WTC11 (cell line): ENCODE data around the gene ABHD4. TPM values are rescaled to one million over a fixed set of nuclear protein-coding genes. Genes with fewer than 3 reads are reported as not detected.

Source experiments
- ATAC-seq: fragments of 200-7000 bp; cut with Tn5 transposase; 2 replicates; pipeline ENCODE4 v1.10.0; 2021; ENCODE audit warnings: mild to moderate bottlenecking, moderate library complexity
- CTCF ChIA-PET: fragments of 300-600 bp; sonication (Branson Sonifier 250); formaldehyde crosslinking; loops from one replicate; lab custom pipeline; 2021; ENCODE audit warnings: antibody characterized with exemption; lab: Charles Lee
- POLR2A ChIA-PET: fragments of 350-600 bp; sonication (Branson Sonifier 250); formaldehyde crosslinking; loops from one replicate; lab custom pipeline; 2021; ENCODE audit warnings: antibody characterized with exemption; lab: Charles Lee
- DNase-seq: peaks from one replicate; pipeline ENCODE4 v3.0.0; 2021; ENCODE audit warnings: low spot score
- H3K27ac Mint-ChIP-seq: 2 replicates; pipeline ENCODE4 v1.8.0; 2021; ENCODE audit warnings: mixed read lengths
- H3K27me3 Mint-ChIP-seq: 2 replicates; pipeline ENCODE4 v1.8.0; 2021; ENCODE audit warnings: low read depth, mild to moderate bottlenecking, moderate library complexity, mixed read lengths
- H3K36me3 Mint-ChIP-seq: 2 replicates; pipeline ENCODE4 v1.8.0; 2021; ENCODE audit warnings: mixed read lengths
- H3K4me1 Mint-ChIP-seq: 2 replicates; pipeline ENCODE4 v1.8.0; 2022; ENCODE audit warnings: mixed read lengths
- H3K4me3 Mint-ChIP-seq: 2 replicates; pipeline ENCODE4 v1.8.0; 2021; ENCODE audit warnings: mild to moderate bottlenecking, moderate library complexity, mixed read lengths
- H3K9me3 Mint-ChIP-seq: 2 replicates; pipeline ENCODE4 v1.8.0; 2021; ENCODE audit warnings: mixed read lengths
- CREM ChIP-seq: sonication (generic); formaldehyde crosslinking; IDR thresholded peaks from 2 replicates; pipeline ENCODE4 v1.8.1; 2022; ENCODE audit warnings: mild to moderate bottlenecking, missing genetic modification reagents, moderate library complexity
- ELF4 ChIP-seq: sonication (generic); formaldehyde crosslinking; IDR thresholded peaks from 2 replicates; pipeline ENCODE4 v1.8.1; 2022; ENCODE audit warnings: low read depth, mild to moderate bottlenecking, moderate library complexity, missing genetic modification reagents
- FOXJ3 ChIP-seq: sonication (generic); formaldehyde crosslinking; IDR thresholded peaks from 2 replicates; pipeline ENCODE4 v1.9.0; 2021; ENCODE audit warnings: missing genetic modification reagents, mild to moderate bottlenecking, borderline replicate concordance
- GABPB1 ChIP-seq: sonication (generic); formaldehyde crosslinking; IDR thresholded peaks from 2 replicates; pipeline ENCODE4 v1.8.1; 2023; ENCODE audit warnings: mild to moderate bottlenecking, missing genetic modification reagents
- HMGA2 ChIP-seq: fragments of 250-450 bp; sonication (Bioruptor Pico); IDR thresholded peaks from 2 replicates; pipeline ENCODE4 v1.4.0; 2021; ENCODE audit warnings: mild to moderate bottlenecking, moderate library complexity
- IRF2 ChIP-seq: sonication (generic); formaldehyde crosslinking; IDR thresholded peaks from 2 replicates; pipeline ENCODE4 v1.8.0; 2022; ENCODE audit warnings: low read depth, missing genetic modification reagents, borderline replicate concordance
- JUN ChIP-seq: sonication (generic); formaldehyde crosslinking; IDR thresholded peaks from 2 replicates; pipeline ENCODE4 v1.8.0; 2023; ENCODE audit warnings: mild to moderate bottlenecking, missing genetic modification reagents
- RORB ChIP-seq: fragments of 250-450 bp; sonication (Bioruptor Pico); IDR thresholded peaks from 2 replicates; pipeline ENCODE4 v1.9.0; 2021; ENCODE audit warnings: mild to moderate bottlenecking
- SMAD3 ChIP-seq: sonication (generic); formaldehyde crosslinking; IDR thresholded peaks from 2 replicates; pipeline ENCODE4 v1.8.0; 2022; ENCODE audit warnings: missing genetic modification reagents, mild to moderate bottlenecking, borderline replicate concordance
- SMAD4 ChIP-seq: sonication (generic); formaldehyde crosslinking; IDR thresholded peaks from 2 replicates; pipeline ENCODE4 v1.8.0; 2022; ENCODE audit warnings: mild to moderate bottlenecking, missing genetic modification reagents
- SP1 ChIP-seq: sonication (generic); formaldehyde crosslinking; conservative IDR thresholded peaks from 2 replicates; pipeline ENCODE4 v1.8.1; 2022; ENCODE audit warnings: missing genetic modification reagents
- TEAD1 ChIP-seq: sonication (generic); formaldehyde crosslinking; IDR thresholded peaks from 2 replicates; pipeline ENCODE4 v1.8.0; 2022; ENCODE audit warnings: mild to moderate bottlenecking, missing genetic modification reagents
- TP53 ChIP-seq: sonication (generic); formaldehyde crosslinking; IDR thresholded peaks from 2 replicates; pipeline ENCODE4 v1.8.1; 2023; ENCODE audit warnings: mild to moderate bottlenecking, missing genetic modification reagents
- ZNF671 ChIP-seq: fragments of 250-450 bp; sonication (Bioruptor Pico); IDR thresholded peaks from 2 replicates; pipeline ENCODE4 v1.8.0; 2021; ENCODE audit warnings: mild to moderate bottlenecking
- total RNA-seq: library from RNA; stranded (reverse); gene quantifications from 3 replicates; pipeline ENCODE4 v1.2.3, GENCODE V29; 2021
- TF ChIP-seq, protein P1 (sequence below): sonication (generic); formaldehyde crosslinking; IDR thresholded peaks from 2 replicates; pipeline ENCODE4 v1.8.1; 2023; ENCODE audit warnings: mild to moderate bottlenecking, moderate library complexity, missing genetic modification reagents
- TF ChIP-seq, protein P2 (sequence below): sonication (generic); formaldehyde crosslinking; conservative IDR thresholded peaks from 2 replicates; pipeline ENCODE4 v1.8.1; 2022; ENCODE audit warnings: mild to moderate bottlenecking, missing genetic modification reagents
- TF ChIP-seq, protein P3 (sequence below): sonication (generic); formaldehyde crosslinking; IDR thresholded peaks from 2 replicates; pipeline ENCODE4 v1.8.0; 2023; ENCODE audit warnings: mild to moderate bottlenecking, missing genetic modification reagents

Gene ABHD4
- total RNA-seq, 1 experiment from 2014 or later = 33.9 TPM

DNA sequence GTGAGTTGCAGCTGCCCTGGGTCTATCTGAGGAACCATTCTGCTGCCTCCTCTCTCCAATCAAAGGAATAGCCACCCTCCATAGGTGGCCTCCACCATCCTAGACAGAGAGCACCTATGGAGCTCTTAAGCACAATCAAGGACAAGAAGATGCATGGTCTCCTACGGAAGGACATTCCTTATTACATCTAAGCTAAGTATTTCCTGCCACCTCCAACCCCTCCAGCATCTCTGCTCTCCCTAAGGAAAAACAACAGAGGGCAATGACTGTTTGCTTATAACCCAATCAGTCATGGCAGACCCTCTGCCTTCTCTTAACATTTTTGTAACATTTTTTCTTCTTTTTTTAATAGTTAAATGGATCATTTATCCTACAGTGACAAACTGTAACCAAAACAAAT lies 60.8 kb downstream of the ABHD4 start:
- ATAC-seq = no peak
- H3K27ac Mint-ChIP-seq = no peak overlapping the region
- no peaks in the 10 kb centered on the region; the same call in 1 of the 2 replicates for H3K27me3 Mint-ChIP-seq
- H3K4me1 Mint-ChIP-seq = no peaks in the 10 kb centered on the region; the same call in 1 of the 2 replicates
- ChIA-PET POLR2A (interaction anchor here (1.2 kb wide), 1 partner anchor 44 kb away, joined by 4 read pairs; no protein-coding TSS in a partner anchor), CTCF (interaction anchor here (0.6 to 5.1 kb wide), 9 partner anchors 54 to 195 kb away, joined by 3 to 42 read pairs (median 6); partner anchors contain the start of genes ABHD4 and OXA1L)
- no peaks in the 10 kb centered on the region for H3K9me3 Mint-ChIP-seq
- H3K4me3 Mint-ChIP-seq = no peak overlapping the region
- TF ChIP-seq CREM (CRISPR knock-in tag) = no peak
- no peak for TF ChIP-seq SMAD3 (CRISPR knock-in tag)
- no peak for TF ChIP-seq JUN (CRISPR knock-in tag)
- no peak for TF ChIP-seq TP53 (CRISPR knock-in tag)
- TF ChIP-seq FOXJ3 = no peak
- TF ChIP-seq, protein P1, sequence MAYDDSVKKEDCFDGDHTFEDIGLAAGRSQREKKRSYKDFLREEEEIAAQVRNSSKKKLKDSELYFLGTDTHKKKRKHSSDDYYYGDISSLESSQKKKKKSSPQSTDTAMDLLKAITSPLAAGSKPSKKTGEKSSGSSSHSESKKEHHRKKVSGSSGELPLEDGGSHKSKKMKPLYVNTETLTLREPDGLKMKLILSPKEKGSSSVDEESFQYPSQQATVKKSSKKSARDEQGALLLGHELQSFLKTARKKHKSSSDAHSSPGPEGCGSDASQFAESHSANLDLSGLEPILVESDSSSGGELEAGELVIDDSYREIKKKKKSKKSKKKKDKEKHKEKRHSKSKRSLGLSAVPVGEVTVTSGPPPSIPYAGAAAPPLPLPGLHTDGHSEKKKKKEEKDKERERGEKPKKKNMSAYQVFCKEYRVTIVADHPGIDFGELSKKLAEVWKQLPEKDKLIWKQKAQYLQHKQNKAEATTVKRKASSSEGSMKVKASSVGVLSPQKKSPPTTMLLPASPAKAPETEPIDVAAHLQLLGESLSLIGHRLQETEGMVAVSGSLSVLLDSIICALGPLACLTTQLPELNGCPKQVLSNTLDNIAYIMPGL (CRISPR knock-in tag) = no peak
- TF ChIP-seq, protein P2, sequence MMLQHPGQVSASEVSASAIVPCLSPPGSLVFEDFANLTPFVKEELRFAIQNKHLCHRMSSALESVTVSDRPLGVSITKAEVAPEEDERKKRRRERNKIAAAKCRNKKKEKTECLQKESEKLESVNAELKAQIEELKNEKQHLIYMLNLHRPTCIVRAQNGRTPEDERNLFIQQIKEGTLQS (CRISPR knock-in tag) = no peak
- no peak for TF ChIP-seq TEAD1 (CRISPR knock-in tag)
- TF ChIP-seq ELF4 (CRISPR knock-in tag) = no peak
- no peaks in the 10 kb centered on the region for H3K36me3 Mint-ChIP-seq
- no peak for DNase-seq

DNA sequence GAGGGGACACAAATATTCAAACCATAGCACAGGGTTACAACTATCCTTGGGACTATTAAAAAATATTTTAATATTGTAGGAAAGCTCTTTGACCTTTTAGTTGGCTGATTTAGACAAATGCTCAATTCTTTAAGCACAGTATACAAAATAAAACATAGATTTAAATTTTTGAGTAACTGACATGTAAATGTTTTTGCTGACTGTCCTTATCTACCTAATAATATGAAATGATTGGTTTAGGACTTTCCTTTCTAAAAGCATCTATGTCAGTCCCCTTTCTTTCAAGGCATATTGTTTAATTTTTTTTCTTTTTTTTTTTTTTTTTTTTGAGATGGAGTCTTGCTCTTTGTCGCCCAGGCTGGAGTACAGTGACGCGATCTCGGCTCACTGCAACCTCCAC lies 62.6 kb downstream of the ABHD4 start:
- Mint-ChIP-seq H3K27me3 (no peaks in the 10 kb centered on the region; the same call in 1 of the 2 replicates), H3K4me1 (peaks cover 2% of the 10 kb centered on the region; the same call in 1 of the 2 replicates), H3K27ac (no peak overlapping the region), H3K9me3 (no peaks in the 10 kb centered on the region), H3K36me3 (no peaks in the 10 kb centered on the region), H3K4me3 (no peak overlapping the region)
- DNase-seq = no peak
- no peak for ATAC-seq
- POLR2A ChIA-PET = no interaction called here
- no peak for TF ChIP-seq TP53 (CRISPR knock-in tag)
- TF ChIP-seq RORB (CRISPR knock-in tag) = no peak
- TF ChIP-seq, protein P3, sequence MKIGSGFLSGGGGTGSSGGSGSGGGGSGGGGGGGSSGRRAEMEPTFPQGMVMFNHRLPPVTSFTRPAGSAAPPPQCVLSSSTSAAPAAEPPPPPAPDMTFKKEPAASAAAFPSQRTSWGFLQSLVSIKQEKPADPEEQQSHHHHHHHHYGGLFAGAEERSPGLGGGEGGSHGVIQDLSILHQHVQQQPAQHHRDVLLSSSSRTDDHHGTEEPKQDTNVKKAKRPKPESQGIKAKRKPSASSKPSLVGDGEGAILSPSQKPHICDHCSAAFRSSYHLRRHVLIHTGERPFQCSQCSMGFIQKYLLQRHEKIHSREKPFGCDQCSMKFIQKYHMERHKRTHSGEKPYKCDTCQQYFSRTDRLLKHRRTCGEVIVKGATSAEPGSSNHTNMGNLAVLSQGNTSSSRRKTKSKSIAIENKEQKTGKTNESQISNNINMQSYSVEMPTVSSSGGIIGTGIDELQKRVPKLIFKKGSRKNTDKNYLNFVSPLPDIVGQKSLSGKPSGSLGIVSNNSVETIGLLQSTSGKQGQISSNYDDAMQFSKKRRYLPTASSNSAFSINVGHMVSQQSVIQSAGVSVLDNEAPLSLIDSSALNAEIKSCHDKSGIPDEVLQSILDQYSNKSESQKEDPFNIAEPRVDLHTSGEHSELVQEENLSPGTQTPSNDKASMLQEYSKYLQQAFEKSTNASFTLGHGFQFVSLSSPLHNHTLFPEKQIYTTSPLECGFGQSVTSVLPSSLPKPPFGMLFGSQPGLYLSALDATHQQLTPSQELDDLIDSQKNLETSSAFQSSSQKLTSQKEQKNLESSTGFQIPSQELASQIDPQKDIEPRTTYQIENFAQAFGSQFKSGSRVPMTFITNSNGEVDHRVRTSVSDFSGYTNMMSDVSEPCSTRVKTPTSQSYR (CRISPR knock-in tag) = no peak
- no peak for TF ChIP-seq SP1 (CRISPR knock-in tag)
- TF ChIP-seq, protein P2 (CRISPR knock-in tag) = no peak
- no peak for TF ChIP-seq ZNF671 (CRISPR knock-in tag)
- TF ChIP-seq HMGA2 = no peak
- TF ChIP-seq FOXJ3 = no peak
- no peak for TF ChIP-seq IRF2 (CRISPR knock-in tag)
- TF ChIP-seq GABPB1 (CRISPR knock-in tag) = no peak
- no peak for TF ChIP-seq SMAD4 (CRISPR knock-in tag)
- CTCF ChIA-PET = interaction anchor here (5.1 kb wide), 1 partner anchor 90 kb away, joined by 42 read pairs; no protein-coding TSS in a partner anchor

Other genes with a start within 250 kb of the ABHD4 start
- 125 to 156 TPM (median 144 TPM) in 3 replicates for gene DAD1, start 9.1 kb upstream of the ABHD4 start, total RNA-seq
- gene OR6J1, start 46.1 kb downstream of the ABHD4 start, total RNA-seq = not detected in 3 replicates
- gene OXA1L, start 168.4 kb downstream of the ABHD4 start, total RNA-seq = 133 to 138 TPM (median 135 TPM) in 3 replicates
- 3.0 to 4.3 TPM (median 4.2 TPM) in 3 replicates for gene SLC7A7, start 217.1 kb downstream of the ABHD4 start, total RNA-seq
- 170 to 200 TPM (median 200 TPM) in 3 replicates for gene MRPL52, start 231.6 kb downstream of the ABHD4 start, total RNA-seq
- 81.6 to 94.4 TPM (median 83.9 TPM) in 3 replicates for gene MMP14, start 238.3 kb downstream of the ABHD4 start, total RNA-seq